HG03135 (cell line): ENCODE results near the gene CAVIN2.
"Not testable (repeated sequence)": the region's sequence is repeated elsewhere in the genome, so short reads cannot be mapped to it uniquely, and the experiment has no call there.

Experiments used
- ATAC-seq: cut with Tn5 transposase; IDR thresholded peaks from one replicate; pipeline ENCODE4 v1.9.1; 2021; ENCODE audit warnings: mild to moderate bottlenecking, moderate library complexity; ENCODE audit not compliant: unreplicated experiment

CAVIN2 gene

GRCh38 chr2:191803007-191803406 is 43.9 kb downstream of the CAVIN2 start:
- no peak for ATAC-seq

- ATAC-seq = no peak
These were observed 44.7 kb downstream of the CAVIN2 start for GRCh38 chr2:191802180-191802579.

GRCh38 chr2:191800874-191801273 is 46.0 kb downstream of the CAVIN2 start:
- ATAC-seq = no peak

GRCh38 chr2:191799526-191799925 is 47.4 kb downstream of the CAVIN2 start:
- no peak for ATAC-seq

- no peak for ATAC-seq
These were observed 48.7 kb downstream of the CAVIN2 start for GRCh38 chr2:191797942-191798876.

- no peak for ATAC-seq
These were observed 49.4 kb downstream of the CAVIN2 start for GRCh38 chr2:191797500-191797899.

GRCh38 chr2:191795715-191796114 is 51.2 kb downstream of the CAVIN2 start:
- ATAC-seq = no peak

GRCh38 chr2:191791953-191792560 is 54.8 kb downstream of the CAVIN2 start:
- no peak for ATAC-seq

GRCh38 chr2:191790737-191791136 is 56.2 kb downstream of the CAVIN2 start:
- no peak for ATAC-seq

GRCh38 chr2:191789796-191790195 is 57.1 kb downstream of the CAVIN2 start:
- no peak for ATAC-seq

- no peak for ATAC-seq
These were observed 60.2 kb downstream of the CAVIN2 start for GRCh38 chr2:191786694-191787093.

- not testable (repeated sequence) for ATAC-seq
These were observed 61.2 kb downstream of the CAVIN2 start for GRCh38 chr2:191785651-191786050.
